IPS DF 19.7 (cell line): ENCODE results near the gene LYRM1.

Source experiments
- DNase-seq: peaks from one replicate; pipeline ENCODE4 v3.0.0-alpha.2; 2013; ENCODE audit warnings: low read depth, low spot score

The LYRM1 gene

DNA sequence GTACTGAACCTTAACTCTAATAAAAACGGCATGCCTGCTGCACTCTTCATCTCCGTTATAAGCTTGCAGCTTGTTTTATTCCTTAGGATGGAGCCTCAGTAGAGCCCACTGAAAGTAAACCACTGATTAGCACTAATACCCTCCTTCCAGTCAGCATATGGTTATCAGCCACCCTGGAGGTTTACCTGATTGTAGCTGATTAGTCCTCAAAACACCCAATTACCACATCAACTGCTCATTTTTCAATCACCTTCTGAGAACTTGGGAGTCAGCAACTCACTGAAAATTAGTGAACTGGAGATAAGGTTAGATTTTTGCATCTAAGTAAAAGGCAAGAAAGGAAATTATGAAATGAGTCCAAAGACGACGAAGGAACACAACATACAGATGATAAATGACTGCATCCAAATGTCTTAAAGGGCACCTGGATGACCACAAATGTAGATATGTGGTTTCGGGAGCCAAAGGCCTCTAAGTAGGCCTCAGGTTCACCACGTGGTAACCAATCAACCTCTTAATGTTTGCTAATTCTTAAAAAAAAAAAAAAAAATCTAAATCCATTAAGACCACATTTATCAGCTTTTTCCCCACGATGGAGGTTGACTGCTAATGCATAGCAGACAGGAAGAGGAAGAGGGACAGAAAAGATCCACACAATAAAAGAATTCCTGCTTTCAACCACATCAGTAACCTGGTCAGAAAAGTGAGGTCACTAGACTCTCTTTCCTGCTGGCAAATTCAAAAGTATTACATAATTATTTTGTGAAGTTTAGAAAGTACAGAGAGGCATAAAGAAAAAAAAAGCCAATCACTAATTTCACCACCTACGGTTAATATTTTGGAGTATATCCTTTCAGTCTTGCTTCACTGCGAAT, 28.4 kb upstream of the LYRM1 start:
- DNase-seq: no peak

DNA sequence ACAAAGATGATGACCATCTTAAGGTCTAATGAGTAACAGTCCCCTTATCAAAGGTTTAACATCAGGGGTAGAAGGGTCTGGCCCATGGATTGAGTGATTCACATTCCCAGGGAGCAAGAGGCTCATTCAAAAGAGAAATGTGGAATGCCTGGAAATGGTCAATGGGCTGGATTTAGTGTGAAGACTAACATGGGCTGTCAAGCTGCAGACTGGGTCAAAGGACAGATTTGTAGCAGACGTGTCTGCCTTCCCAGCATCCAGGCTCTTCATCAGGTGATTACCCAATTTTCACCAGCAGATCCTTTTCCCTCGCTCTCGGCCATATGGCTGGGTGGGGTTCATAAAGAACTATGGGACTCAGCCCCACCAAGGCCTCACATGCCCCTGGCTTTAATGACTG, 27.2 kb upstream of the LYRM1 start:
- DNase-seq: no peak

DNA sequence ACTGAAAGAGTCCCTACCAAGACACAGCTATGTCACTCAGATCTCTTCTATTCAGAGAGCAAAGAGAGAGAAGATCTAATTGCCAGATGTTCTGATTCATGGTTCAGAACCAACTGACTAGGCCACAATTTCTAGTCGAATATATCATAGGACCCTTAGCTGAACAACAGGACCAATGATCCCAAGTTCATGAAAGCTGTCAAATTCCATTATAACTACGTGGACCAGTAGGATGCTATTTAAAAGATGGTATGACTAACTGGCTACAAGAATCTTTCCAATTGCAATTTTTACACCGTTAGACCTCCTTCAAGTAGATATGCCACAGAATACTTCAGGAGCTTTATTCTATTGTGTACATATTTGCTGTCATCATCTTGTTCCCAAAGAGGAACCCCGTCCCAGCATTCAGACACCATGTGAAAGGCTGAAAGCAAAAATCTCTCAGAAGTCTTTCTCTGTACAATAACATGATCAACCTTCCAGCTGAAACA, 26.4 kb upstream of the LYRM1 start:
- DNase-seq: no peak

GRCh38 chr16:20875355-20875650, 25.3 kb upstream of the LYRM1 start:
- DNase-seq: no peak

GRCh38 chr16:20878682-20879147, 21.9 kb upstream of the LYRM1 start:
- DNase-seq: no peak

- no peak for DNase-seq
Observed at GRCh38 chr16:20879175-20880040, 21.2 kb upstream of the LYRM1 start.

DNA sequence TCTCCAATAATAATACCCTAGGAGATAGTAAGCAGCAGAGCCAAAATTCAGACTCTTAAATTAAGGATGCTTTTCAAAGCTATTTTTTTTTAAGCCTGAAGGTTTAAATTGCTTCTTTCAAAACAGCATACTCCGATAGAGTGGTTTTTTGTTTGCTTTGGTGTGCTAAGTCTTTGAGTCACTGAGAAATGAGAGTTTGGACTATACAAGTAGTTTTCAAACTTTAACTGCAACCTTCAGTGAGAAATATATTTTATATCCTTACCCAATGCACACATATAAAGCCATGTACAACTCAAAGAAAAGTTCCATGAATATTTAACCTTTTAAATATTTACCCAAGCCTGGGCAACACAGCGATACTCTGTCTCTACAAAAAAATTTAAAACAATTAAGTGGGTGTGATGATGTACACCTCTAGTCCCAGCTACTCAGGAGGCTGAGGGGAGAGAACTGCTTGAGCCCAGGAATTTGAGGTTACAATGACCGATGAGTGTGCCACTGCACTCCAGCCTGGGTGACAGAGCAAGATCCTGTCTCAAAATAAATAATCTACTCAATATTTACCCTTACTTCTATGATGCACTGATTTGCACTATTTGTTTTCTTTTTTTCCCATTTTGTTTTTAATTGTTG, 19.6 kb upstream of the LYRM1 start:
- no peak for DNase-seq

DNA sequence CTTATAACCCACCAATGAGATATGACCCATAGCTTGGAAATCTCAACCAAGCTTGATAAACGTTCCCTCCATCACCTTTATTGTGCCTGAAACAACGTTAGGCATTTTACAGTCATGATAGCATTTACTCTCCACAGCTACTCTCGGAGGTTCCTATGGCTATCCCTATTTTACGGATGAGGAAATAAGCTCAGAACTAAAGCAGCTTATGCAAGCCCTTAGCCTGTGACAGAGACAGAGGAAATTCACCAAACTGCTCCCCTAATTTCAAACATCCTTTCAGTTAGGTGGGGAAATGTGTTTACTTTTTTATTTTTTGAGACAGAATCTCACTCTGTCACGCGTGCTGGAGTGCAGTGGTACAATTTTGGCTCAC, 19.1 kb upstream of the LYRM1 start:
- DNase-seq: no peak

- no peak for DNase-seq
Observed at GRCh38 chr16:20883554-20884239, 16.9 kb upstream of the LYRM1 start.

DNA sequence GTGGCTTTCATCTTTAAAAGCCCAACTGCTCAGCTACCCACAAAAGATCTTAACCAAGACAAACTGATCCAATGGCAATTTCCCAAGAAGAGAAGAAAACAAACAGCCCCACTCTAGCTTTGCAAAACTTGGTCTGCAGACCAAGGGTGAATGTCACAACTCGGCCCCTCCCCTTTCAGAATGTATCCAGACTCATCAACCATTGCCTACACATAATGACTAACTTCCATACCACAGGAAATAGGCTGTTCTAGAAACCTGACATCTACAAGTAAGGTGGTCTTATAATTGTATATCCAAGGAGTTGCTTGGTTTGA, 16.4 kb upstream of the LYRM1 start:
- DNase-seq: no peak

DNA sequence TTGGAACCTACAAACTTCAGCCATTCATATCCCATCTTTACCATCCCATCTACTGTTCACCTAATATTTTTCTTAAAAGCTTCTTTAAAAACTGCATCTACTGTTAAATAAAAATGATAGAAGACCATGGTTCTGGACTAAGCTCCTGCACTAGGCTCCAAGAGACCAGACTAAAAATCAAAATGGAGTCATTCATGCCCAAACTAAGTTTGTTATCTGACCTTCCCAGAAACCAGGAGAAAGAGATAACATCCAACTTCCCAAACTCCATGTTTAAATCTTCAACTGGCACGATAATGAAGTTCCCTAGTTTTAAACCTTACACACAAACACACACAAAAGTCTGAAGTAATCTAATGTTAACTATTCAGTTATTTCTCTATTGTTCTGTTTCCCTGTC, 14.3 kb upstream of the LYRM1 start:
- DNase-seq: no peak

DNA sequence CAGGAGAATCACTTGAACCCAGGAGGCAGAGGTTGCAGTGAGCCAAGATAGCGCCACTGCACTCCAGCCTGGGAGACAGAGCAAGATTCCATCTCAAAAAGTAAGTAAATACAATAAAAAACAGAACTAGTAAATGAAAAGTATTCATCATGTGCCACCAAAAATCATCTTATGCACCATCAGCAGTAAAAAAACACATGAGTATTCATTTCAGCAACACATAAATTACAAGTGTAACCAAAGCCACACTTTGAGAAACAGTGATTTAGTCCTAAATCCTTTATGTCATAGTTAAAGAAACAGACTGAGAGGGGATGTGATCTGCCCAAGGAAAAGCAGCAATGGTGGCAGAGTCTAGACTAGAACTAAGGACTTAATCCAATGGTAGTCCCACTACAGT, 13.4 kb upstream of the LYRM1 start:
- no peak for DNase-seq

- DNase-seq: no peak
Observed at GRCh38 chr16:20889625-20890275, 10.8 kb upstream of the LYRM1 start.

DNA sequence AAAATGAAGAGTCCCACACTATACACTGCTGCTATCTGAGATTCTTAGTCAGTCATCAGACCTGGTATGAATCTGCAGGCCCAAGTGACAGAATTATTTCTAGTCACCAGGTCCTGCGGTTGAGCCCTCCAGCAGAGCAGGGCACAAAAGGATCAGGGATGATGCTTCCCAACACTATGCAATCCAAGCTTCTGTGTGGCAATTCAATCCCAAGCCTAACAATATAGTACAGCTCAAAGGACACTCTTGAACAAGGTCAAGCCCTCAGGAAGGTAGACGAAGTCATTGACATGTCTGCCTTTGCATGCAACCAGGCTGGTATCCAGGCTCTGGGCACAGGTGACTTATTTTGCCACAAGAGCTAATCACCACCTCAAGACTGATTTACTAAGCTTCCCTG, 6.2 kb upstream of the LYRM1 start:
- DNase-seq: no peak

GRCh38 chr16:20897253-20897897, 3.2 kb upstream of the LYRM1 start:
- no peak for DNase-seq

DNA sequence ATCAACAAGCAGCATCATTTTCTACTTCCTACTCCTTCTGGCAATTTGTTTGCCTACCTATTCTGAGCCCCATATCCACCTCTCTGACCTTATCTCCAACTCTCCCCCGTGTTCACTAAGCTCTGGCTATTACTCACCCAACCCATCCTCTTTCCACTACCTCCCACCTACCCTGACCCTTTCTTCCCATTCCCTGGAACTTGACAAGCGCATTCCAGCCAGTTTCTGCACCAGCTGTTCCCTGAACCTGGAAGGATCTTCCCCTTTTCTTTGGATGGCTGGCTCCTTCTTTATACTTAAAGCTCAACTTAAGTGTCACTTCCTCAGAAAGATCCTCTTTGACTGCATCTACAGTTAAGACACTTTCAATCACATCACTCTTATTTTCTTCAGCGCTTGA, 2.6 kb upstream of the LYRM1 start:
- no peak for DNase-seq

GRCh38 chr16:20899071-20899470, 1.5 kb upstream of the LYRM1 start:
- DNase-seq: no peak

GRCh38 chr16:20899477-20900298, 883 bp upstream of the LYRM1 start:
- DNase-seq: no peak

DNA sequence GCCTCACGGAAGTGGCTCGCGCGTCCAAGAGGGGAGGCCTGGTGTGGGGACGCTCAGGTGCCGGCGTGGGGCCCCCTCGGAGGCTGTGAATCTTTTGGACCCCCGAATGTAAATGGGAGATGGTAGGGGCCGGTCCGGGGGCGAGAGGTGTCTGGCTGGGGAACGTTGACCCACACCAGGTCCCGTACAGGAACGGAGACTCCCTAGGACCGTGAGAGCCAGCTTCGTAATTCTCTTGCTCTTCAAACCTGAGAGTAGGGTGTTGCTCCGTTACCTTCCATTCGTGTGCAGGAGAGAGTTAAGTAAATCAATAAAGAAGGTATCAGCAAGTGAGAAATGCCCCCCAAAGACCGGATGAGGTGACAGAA, 481 bp downstream of the LYRM1 start:
- no peak for DNase-seq
